NCI-H526 (cell line): ENCODE data around the gene XAGE5.
"Not testable (repeated sequence)": the region's sequence is repeated elsewhere in the genome, so short reads cannot be mapped to it uniquely, and the experiment has no call there.

Experiments used
- DNase-seq, 2 experiments: peaks; one replicate each; lab custom pipeline; 2025; lab: John Stamatoyannopoulos, UW

XAGE5 gene

GRCh38 chrX:52811065-52811625 is at the start of gene XAGE5:
TSS of gene XAGE5 (plus strand) at chrX:52811287. CDS start at chrX:52812567, 1,280 bp downstream.
- DNase-seq, result no peak

DNA sequence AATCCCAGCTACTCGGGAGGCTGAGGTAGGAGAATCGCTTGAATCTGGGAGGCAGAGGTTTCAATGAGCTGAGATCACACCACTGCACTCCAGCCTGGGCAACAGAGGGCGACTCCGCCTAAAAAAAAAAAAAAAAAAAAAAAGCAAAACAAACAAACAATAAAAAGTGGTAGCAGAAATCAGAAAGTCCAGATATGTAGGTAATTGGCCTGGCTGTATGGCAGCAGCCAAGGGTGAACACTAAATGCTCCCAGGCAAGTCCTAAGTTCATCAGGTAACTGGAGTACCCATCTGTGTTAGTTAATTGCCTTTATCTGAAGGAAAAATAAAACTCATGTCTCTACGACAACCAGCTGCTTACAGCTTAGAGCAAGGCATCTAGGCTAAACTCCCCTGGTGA is 45.1 kb upstream of the XAGE5 start:
- not testable (repeated sequence) for DNase-seq

DNA sequence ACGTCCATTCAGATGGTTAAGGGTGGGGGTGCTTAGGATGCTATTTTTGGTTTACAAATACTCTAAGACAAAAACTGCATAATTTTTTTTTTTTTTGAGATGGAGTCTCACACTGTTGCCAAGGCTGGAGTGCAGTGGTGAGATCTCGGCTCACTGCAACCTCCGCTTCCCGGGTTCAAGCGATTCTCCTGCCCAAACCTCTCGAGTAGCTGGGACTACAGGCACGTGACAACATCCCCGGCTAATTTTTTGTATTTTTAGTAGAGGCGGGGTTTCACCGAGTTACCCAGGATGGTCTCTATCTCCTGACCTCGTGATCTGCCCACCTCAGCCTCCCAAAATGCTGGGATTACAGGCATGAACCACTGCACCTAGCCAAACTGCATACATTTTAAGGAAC is 37.6 kb upstream of the XAGE5 start:
- DNase-seq, result not testable (repeated sequence)

- not testable (repeated sequence) for DNase-seq
These were observed 13.8 kb upstream of the XAGE5 start, which contains the start of gene SPANXN5 for GRCh38 chrX:52797327-52797726. TSS of gene SPANXN5 (minus strand) at chrX:52797427. CDS start at chrX:52797348, 79 bp downstream.

- DNase-seq, result not testable (repeated sequence)
These were observed 6.2 kb upstream of the XAGE5 start for GRCh38 chrX:52804876-52805275.

DNA sequence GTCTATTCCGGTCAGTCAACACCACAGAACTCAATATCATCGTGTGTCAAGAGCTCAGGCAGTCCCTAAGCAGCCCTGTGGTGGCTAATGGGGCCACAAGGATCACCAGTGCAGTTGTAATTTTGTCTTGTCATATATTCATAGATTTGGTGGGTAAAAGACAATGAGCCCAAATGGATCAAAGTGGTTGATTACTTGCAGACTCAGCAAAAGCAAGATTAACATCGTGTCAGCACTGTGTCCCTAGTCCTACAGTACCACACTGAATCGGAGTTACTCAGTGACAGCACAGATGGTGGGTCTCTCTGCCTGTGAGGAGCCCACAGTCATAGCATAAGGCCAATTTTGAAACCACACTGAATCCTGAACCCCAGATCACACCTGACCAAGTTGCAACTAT is 8.7 kb downstream of the XAGE5 start:
- DNase-seq, result no peak

DNA sequence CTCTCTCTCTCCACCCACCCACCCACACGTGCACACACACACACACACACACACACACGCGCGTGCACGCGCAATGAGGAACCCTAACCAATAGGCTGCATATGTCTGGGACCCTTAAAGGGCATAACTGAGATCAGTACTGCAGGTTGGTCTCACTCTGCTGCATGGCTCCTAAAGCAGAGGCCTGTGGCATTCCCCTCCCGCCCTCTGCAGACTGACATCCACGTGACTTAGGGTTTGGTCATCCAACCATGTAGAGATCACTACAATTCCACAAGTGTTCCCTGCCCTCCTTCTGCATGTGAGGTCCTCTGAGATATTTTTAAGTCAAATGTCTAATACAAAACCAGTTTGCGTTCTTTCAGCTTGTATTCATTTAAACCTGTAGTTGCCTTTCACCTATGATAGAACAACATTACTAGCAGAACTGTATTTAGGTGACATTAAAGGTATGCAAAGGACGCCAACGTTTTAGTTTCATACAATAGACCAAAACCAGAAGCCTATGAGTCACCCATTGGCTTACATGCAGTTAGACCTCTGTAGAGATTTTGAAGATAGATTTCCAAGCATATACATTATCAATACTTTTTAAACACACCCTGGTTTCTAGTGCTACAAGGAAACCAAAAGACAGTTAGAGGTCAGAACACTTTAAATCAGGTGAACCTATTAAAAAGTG is 10.1 kb downstream of the XAGE5 start:
- no peak for DNase-seq

DNA sequence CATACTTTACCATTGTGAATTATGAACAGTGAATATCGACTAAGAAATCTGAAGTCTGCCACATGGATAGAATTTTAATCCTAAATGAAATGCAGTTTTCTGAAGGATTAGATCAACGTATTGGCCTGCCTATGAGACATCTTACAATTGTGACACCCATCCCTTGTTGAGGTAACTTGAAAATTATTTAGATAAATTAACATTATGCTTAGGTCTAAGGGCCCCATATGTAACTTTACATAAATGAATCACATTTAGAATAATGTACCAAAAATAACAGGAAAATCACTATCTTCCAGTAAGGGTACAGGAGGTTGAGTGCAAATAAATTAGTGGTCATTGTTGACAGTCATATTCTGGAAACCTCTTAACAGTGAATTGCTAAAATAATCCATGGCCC is 13.5 kb downstream of the XAGE5 start:
- no peak for DNase-seq

DNA sequence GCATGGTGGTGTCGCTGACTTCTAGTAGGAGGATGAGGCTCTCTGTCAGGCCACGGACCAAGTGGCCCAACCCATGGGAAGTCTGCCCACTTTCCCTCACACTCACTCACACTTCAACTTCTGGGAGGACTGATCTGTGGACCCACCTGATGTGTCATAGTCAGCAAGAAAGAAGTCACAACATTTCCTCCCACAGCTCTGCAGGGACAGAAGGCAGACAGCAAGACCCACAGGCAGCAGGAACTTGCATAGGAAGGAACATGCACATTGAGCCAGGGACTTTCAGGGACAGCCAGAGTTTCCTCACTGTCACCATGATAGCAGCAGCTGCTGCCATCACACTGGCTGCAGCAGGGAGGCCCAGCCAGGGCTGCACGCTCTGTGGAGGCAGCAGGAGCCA is 19.5 kb downstream of the XAGE5 start:
- DNase-seq, result no peak

- DNase-seq, result no peak
These were observed 28.1 kb downstream of the XAGE5 start for GRCh38 chrX:52839137-52839536.

- not testable (repeated sequence) for DNase-seq
These were observed 32.5 kb downstream of the XAGE5 start for GRCh38 chrX:52843619-52844018.

DNA sequence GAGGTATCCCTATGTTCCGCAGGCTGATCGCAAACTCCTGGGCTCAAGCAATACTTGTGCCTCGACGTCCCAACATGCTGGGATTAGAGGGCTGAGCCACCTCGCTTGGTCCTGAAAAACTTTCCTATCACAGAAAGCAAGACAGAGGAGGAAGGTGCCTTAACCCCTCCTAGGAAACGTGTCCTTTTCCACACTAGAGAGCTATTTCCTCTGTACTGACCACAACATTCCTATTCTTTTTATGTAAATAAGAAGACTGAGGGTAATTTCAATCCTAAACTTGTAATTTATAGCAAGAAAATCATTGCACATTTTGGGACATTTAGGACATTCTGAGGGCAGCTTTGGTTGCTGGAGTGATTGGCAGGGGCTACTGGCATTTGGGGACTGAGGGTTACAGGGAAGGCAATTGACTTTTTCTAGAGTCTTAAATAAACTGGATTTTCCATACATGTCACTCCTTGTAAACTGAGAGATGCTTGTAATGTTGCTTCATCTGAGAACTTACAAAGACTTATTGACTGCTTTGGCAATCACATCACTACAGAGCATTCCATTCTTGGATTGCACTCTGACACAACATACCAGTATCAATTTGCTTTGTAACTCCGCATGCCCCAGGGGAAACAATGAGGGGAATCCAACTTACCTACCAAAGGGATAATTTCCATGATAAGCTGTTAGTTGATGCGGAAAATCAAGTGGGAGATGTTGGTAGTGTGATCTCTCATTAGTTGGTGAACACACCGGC is 41.2 kb downstream of the XAGE5 start:
- no peak for DNase-seq

DNA sequence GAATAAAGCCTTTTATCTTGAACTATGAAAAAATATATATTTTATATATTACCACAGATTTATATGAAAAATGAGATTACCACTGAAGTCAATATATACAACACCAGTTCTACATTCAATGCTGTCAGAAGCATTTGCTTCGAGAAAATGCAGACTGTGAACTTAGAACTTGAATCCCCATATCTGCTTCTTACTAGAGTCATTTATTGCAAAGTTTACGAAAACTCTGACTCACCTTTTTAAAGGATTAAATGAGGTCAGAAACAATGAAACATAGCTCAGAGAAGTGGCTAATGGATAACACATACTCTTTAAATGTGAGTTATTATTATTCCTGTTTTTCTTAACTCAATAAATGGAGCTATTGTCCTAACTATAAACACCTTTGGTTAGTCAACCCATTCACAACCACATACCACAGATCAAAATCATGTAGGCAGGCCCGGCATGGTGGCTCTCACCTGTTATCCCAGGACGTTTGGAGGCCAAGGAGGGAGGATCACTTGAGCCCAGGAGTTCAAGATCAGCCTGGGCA is 46.0 kb downstream of the XAGE5 start:
- not testable (repeated sequence) for DNase-seq

GRCh38 chrX:52865343-52865998 is 54.4 kb downstream of the XAGE5 start:
- DNase-seq, result no peak
